Smooth muscle cell (in vitro differentiated cells): ENCODE measurements around the gene RBPMS2. TPM values are rescaled to one million over a fixed set of nuclear protein-coding genes. Genes with fewer than 3 reads are reported as not detected.
A peak's percentile ranks its signal among the peaks of the same experiment; 100 is the strongest.

Source experiments
- DNase-seq: peaks from one replicate; lab custom pipeline; 2025; ENCODE audit not compliant: unreplicated experiment; lab: John Stamatoyannopoulos, UW
- H2AFZ ChIP-seq: fragments of 200-600 bp; sonication (generic); 2 replicates; pipeline ENCODE4 v1.6.0; 2016; ENCODE audit warnings: antibody characterized with exemption, low read depth, mild to moderate bottlenecking
- H3F3A ChIP-seq: fragments of 200-600 bp; sonication (generic); 2 replicates; pipeline ENCODE4 v1.6.0; 2017; ENCODE audit warnings: antibody characterized with exemption, low read depth
- H3K27ac ChIP-seq: fragments of 200-600 bp; sonication (generic); 2 replicates; pipeline ENCODE4 v1.5.1; 2016; ENCODE audit warnings: low read depth, mild to moderate bottlenecking
- H3K27me3 ChIP-seq: fragments of 200-600 bp; sonication (generic); 2 replicates; pipeline ENCODE4 v1.6.1; 2016; ENCODE audit warnings: low read depth, mild to moderate bottlenecking
- H3K36me3 ChIP-seq: fragments of 200-600 bp; sonication (generic); 2 replicates; pipeline ENCODE4 v1.5.1; 2016; ENCODE audit warnings: low read depth
- H3K4me1 ChIP-seq: fragments of 200-600 bp; sonication (generic); 2 replicates; pipeline ENCODE4 v1.5.1; 2016; ENCODE audit warnings: low read depth
- H3K4me2 ChIP-seq: fragments of 200-600 bp; sonication (generic); 2 replicates; pipeline ENCODE4 v1.6.0; 2016; ENCODE audit warnings: mild to moderate bottlenecking
- H3K4me3 ChIP-seq: fragments of 200-600 bp; sonication (generic); 2 replicates; pipeline ENCODE4 v1.5.1; 2016; ENCODE audit warnings: mild to moderate bottlenecking
- H3K79me2 ChIP-seq: fragments of 200-600 bp; sonication (generic); 2 replicates; pipeline ENCODE4 v1.6.0; 2016; ENCODE audit warnings: low read depth, mild to moderate bottlenecking
- H3K9ac ChIP-seq: fragments of 200-600 bp; sonication (generic); 2 replicates; pipeline ENCODE4 v1.6.0; 2016; ENCODE audit warnings: low read depth
- H3K9me3 ChIP-seq: fragments of 200-600 bp; sonication (generic); replicated peaks from 2 replicates; pipeline ENCODE4 v1.5.1; 2016; ENCODE audit warnings: low read depth
- H4K20me1 ChIP-seq: fragments of 200-600 bp; sonication (generic); 2 replicates; pipeline ENCODE4 v1.6.0; 2016; ENCODE audit warnings: low read depth
- CTCF ChIP-seq: fragments of 200-600 bp; sonication (generic); IDR thresholded peaks from 2 replicates; pipeline ENCODE4 v1.5.1; 2017; ENCODE audit warnings: borderline replicate concordance, mild to moderate bottlenecking, antibody characterized with exemption; ENCODE audit not compliant: insufficient read depth, poor library complexity, severe bottlenecking
- WGBS: methylation state at CpG from one replicate; pipeline ENCODE4 v1.1.7; 2016; ENCODE audit warnings: low lambda C conversion rate; 5-methylcytosine and 5-hydroxymethylcytosine counted together
- polyA plus RNA-seq: library from polyadenylated mRNA; unstranded; fragments of >200 nt; fragmentation: Nextera tagmentation; extraction: Ambion mirVana; gene quantifications from 2 replicates; pipeline ENCODE4 v1.2.1, GENCODE V29; 2016
- total RNA-seq: library from RNA; depleted of rRNA; stranded (reverse); fragments of >200 nt; gene quantifications from 2 replicates; pipeline ENCODE4 v1.2.3, GENCODE V29; 2014

The RBPMS2 gene
- total and polyA plus RNA-seq, 2 experiments from 2014 or later: 1.5 to 22.1 TPM

- no peak for TF ChIP-seq CTCF
- no peak overlapping the region for H3K4me3 ChIP-seq
Observed at GRCh38 chr15:64753480-64754185, 21.8 kb downstream of the RBPMS2 start.

DNA sequence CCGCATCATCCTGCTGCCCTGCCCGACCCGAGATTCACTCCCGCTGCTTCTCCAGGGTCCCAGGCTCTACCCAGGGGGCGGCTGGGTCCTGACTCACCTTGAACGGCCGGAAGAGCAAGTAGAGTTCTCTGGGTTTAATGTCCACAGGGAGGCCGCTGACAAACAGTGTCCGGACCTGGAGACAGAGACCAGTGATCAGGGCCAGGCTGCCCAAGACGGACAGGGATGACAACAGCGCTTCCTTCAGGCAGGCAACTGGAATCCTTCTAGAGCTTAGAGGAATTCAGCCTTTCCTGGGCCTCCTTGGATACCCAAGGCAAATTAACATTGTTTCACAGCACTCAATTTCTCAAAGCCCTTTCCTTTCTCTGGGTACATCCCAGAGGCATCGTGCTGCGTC is 23.9 kb downstream of the RBPMS2 start:
- no peaks in the 10 kb centered on the region for H3K9me3 ChIP-seq
- H3K4me1 ChIP-seq: peaks cover 9% of the 10 kb centered on the region
- H3K9ac ChIP-seq: no peak overlapping the region
- H3K4me2 ChIP-seq: no peak overlapping the region
- peaks cover 41% of the 10 kb centered on the region for H4K20me1 ChIP-seq
- 74% methylated on average over 13 of the region's 13 CpGs for WGBS
- no peak overlapping the region for H2AFZ ChIP-seq
- no peak for TF ChIP-seq CTCF
- H3K79me2 ChIP-seq: peaks cover 7% of the 10 kb centered on the region
- no peak overlapping the region for H3K4me3 ChIP-seq
- H3K27me3 ChIP-seq: no peaks in the 10 kb centered on the region
- H3F3A ChIP-seq: peaks cover 5% of the 10 kb centered on the region
- H3K27ac ChIP-seq: no peak overlapping the region
- no peaks in the 10 kb centered on the region for H3K36me3 ChIP-seq
- no peak for DNase-seq

More at GRCh38 chr15:64753480-64754185, 21.8 kb downstream of the RBPMS2 start:
- DNase-seq: no peak
- Histone ChIP-seq H3K4me2 (no peak overlapping the region), H3K9me3 (no peaks in the 10 kb centered on the region), H3F3A (peaks cover 5% of the 10 kb centered on the region), H3K4me1 (peaks cover 9% of the 10 kb centered on the region), H4K20me1 (peaks cover 57% of the 10 kb centered on the region), H3K27me3 (no peaks in the 10 kb centered on the region), H3K27ac (no peak overlapping the region), H2AFZ (no peak overlapping the region), H3K9ac (no peak overlapping the region), H3K79me2 (peaks cover 25% of the 10 kb centered on the region), H3K36me3 (no peaks in the 10 kb centered on the region)
- WGBS: 90% methylated on average over 16 of the region's 16 CpGs

DNA sequence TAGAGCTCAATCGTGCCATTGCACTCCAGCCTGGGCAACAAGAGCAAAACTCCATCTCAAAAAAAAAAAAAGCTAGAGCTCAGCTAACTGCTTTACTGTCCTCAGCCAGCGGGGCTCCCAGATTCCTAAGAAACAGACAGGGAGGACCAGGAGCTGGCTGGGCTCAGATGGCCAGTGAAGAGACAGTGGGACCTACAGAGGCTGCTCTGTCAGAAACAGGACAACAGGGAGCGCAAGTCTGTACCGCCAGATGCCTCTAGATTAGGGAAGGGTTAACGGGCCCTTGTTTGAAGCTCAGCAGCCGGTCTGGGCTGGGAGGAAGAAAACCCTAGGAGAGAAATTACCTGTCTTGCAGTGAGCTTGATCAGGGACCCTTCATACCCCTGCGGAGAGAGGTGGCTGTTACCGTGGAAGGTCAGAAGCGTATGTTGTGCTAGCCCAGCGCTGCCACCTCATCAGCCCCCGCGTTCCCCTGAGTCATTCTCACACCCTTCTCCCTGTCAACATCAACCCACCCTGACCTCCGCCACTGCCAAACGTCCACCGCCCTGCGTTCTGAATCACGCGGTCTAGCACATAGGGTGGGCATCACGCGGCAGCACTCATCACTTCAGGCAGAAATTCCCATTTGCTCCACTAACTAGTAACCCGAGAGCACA is 25.3 kb downstream of the RBPMS2 start:
- H3K79me2 ChIP-seq: peaks cover 7% of the 10 kb centered on the region
- WGBS: 56% methylated on average over 21 of the region's 21 CpGs
- H3K4me1 ChIP-seq: peaks cover 9% of the 10 kb centered on the region
- peak overlapping the region; percentile 49 for H3K4me2 ChIP-seq
- peak; percentile 17 for TF ChIP-seq CTCF
- peaks cover 38% of the 10 kb centered on the region for H4K20me1 ChIP-seq
- H3K36me3 ChIP-seq: no peaks in the 10 kb centered on the region
- no peak for DNase-seq
- H3K9me3 ChIP-seq: no peaks in the 10 kb centered on the region
- H3F3A ChIP-seq: peaks cover 5% of the 10 kb centered on the region
- no peaks in the 10 kb centered on the region for H3K27me3 ChIP-seq
- H3K9ac ChIP-seq: no peak overlapping the region
- no peak overlapping the region for H2AFZ ChIP-seq
- H3K4me3 ChIP-seq: no peak overlapping the region
- peak overlapping the region; percentile 15 for H3K27ac ChIP-seq
